Measurements from ENCODE around the gene KCNA1.

DNA sequence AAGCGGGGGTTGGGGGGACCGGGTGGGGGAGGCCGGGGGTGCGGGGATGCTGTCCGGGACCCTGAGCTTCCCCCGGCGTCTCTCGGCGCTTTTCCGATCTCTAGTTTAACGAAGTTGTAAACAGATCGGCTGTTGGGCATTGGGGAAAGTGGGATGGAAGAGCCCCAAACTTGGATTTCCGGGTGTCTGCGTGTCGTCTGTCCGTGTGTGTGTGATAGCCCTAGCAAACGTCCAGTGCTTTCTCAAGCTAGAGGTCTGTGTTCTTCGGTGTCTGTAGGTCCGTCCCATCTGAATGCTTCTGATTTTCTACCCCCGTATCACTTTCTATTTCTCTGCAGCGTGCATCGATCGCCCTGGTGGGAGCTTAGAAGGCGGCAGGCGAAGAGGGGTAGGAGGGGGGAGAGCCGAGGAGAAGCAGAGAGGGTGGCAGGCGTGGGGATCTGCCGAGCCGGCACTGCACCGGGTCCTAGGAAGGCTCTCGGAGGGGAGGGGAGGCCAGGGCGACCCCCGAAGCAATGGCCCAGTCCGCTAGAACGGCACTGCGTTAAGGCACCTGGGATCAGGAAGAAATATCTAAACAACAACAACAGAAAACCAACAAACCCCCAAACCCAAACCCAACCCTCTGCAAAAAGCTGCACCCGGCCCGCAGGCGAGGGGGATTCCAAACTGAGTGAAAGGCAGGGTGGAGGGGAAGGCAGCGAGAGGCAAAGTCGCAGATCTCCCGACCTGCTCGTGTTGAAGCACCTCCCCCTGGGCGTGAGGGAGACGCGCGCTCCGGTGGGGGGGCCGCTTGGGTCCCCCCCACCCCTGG lies 1.0 kb downstream of the KCNA1 start:
- TF ChIP-seq, protein P1, sequence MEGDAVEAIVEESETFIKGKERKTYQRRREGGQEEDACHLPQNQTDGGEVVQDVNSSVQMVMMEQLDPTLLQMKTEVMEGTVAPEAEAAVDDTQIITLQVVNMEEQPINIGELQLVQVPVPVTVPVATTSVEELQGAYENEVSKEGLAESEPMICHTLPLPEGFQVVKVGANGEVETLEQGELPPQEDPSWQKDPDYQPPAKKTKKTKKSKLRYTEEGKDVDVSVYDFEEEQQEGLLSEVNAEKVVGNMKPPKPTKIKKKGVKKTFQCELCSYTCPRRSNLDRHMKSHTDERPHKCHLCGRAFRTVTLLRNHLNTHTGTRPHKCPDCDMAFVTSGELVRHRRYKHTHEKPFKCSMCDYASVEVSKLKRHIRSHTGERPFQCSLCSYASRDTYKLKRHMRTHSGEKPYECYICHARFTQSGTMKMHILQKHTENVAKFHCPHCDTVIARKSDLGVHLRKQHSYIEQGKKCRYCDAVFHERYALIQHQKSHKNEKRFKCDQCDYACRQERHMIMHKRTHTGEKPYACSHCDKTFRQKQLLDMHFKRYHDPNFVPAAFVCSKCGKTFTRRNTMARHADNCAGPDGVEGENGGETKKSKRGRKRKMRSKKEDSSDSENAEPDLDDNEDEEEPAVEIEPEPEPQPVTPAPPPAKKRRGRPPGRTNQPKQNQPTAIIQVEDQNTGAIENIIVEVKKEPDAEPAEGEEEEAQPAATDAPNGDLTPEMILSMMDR (IDR thresholded peaks at IDR 0.05; ENCODE audit: low read length) = no peak
- no peak for TF ChIP-seq EZH2phosphoT487 (IDR thresholded peaks at IDR 0.05; ENCODE audit: low read length)
